Effector memory CD4-positive, alpha-beta T cell (primary cell): ENCODE results near the gene KRT12.

ENCODE experiments used
- DNase-seq, 3 donors: peaks; one replicate each; pipeline ENCODE4 v3.0.0-alpha.2; 2020
- H3K27ac ChIP-seq: 2 replicates; pipeline ENCODE4 v1.7.0; 2013; ENCODE audit warnings: mild to moderate bottlenecking, low read length, moderate library complexity; ENCODE audit not compliant: insufficient read depth, poor library complexity, severe bottlenecking
- H3K27me3 ChIP-seq: replicated peaks from 2 replicates; pipeline ENCODE4 v1.7.0; 2013; ENCODE audit warnings: mild to moderate bottlenecking, low read length; ENCODE audit not compliant: insufficient read depth, control insufficient read depth, poor library complexity, severe bottlenecking
- H3K36me3 ChIP-seq: 2 replicates; pipeline ENCODE4 v1.7.0; 2013; ENCODE audit warnings: mild to moderate bottlenecking, low read length, moderate library complexity; ENCODE audit not compliant: control insufficient read depth, insufficient read depth
- H3K4me1 ChIP-seq: 2 replicates; pipeline ENCODE4 v1.7.0; 2013; ENCODE audit warnings: low read length, mild to moderate bottlenecking; ENCODE audit not compliant: control insufficient read depth, insufficient read depth, poor library complexity, severe bottlenecking
- H3K4me3 ChIP-seq: 2 replicates; pipeline ENCODE4 v1.7.0; 2013; ENCODE audit warnings: low read length, low read depth, mild to moderate bottlenecking; ENCODE audit not compliant: insufficient read depth, poor library complexity, severe bottlenecking
- H3K9me3 ChIP-seq: 2 replicates; pipeline ENCODE4 v1.7.0; 2013; ENCODE audit warnings: mild to moderate bottlenecking, low read length, moderate library complexity; ENCODE audit not compliant: control insufficient read depth

Gene KRT12

GRCh38 chr17:40905370-40905769 is 38.3 kb upstream of the KRT12 start:
- no peak overlapping the region for H3K27ac ChIP-seq

GRCh38 chr17:40903129-40903847 is 36.3 kb upstream of the KRT12 start:
- no peak for DNase-seq
- Histone ChIP-seq H3K4me3 (no peak overlapping the region), H3K27ac (no peak overlapping the region)

More at GRCh38 chr17:40905370-40905769, 38.3 kb upstream of the KRT12 start:
- no peak for DNase-seq
- Histone ChIP-seq H3K9me3 (no peaks in the 10 kb centered on the region), H3K4me3 (no peak overlapping the region), H3K36me3 (no peaks in the 10 kb centered on the region), H3K4me1 (no peaks in the 10 kb centered on the region), H3K27me3 (peaks cover 10% of the 10 kb centered on the region)

GRCh38 chr17:40902498-40902897 is 35.5 kb upstream of the KRT12 start:
- peaks cover 4% of the 10 kb centered on the region for H3K27me3 ChIP-seq
- no peak overlapping the region for H3K27ac ChIP-seq
- H3K4me1 ChIP-seq: no peaks in the 10 kb centered on the region
- H3K36me3 ChIP-seq: no peaks in the 10 kb centered on the region
- H3K4me3 ChIP-seq: no peak overlapping the region
- DNase-seq: no peak
- H3K9me3 ChIP-seq: no peaks in the 10 kb centered on the region

More at GRCh38 chr17:40903129-40903847, 36.3 kb upstream of the KRT12 start:
- Histone ChIP-seq H3K27me3 (peaks cover 4% of the 10 kb centered on the region), H3K36me3 (no peaks in the 10 kb centered on the region), H3K4me1 (no peaks in the 10 kb centered on the region), H3K9me3 (no peaks in the 10 kb centered on the region)

GRCh38 chr17:40901981-40902474 is 35.0 kb upstream of the KRT12 start:
- Histone ChIP-seq H3K27ac (no peak overlapping the region), H3K4me1 (no peaks in the 10 kb centered on the region), H3K4me3 (no peak overlapping the region), H3K27me3 (peaks cover 4% of the 10 kb centered on the region), H3K36me3 (no peaks in the 10 kb centered on the region), H3K9me3 (no peaks in the 10 kb centered on the region)
- DNase-seq: no peak

GRCh38 chr17:40900809-40901356 is 33.9 kb upstream of the KRT12 start:
- Histone ChIP-seq H3K36me3 (no peaks in the 10 kb centered on the region), H3K4me1 (no peaks in the 10 kb centered on the region), H3K4me3 (no peak overlapping the region), H3K9me3 (no peaks in the 10 kb centered on the region), H3K27ac (no peak overlapping the region), H3K27me3 (no peaks in the 10 kb centered on the region)
- DNase-seq: no peak

GRCh38 chr17:40896916-40897455 is 30.0 kb upstream of the KRT12 start:
- Histone ChIP-seq H3K4me1 (no peaks in the 10 kb centered on the region), H3K4me3 (no peak overlapping the region), H3K9me3 (no peaks in the 10 kb centered on the region), H3K36me3 (no peaks in the 10 kb centered on the region), H3K27me3 (no peaks in the 10 kb centered on the region), H3K27ac (no peak overlapping the region)
- no peak for DNase-seq

GRCh38 chr17:40895106-40895730 is 28.2 kb upstream of the KRT12 start:
- Histone ChIP-seq H3K9me3 (no peaks in the 10 kb centered on the region), H3K4me1 (no peaks in the 10 kb centered on the region), H3K36me3 (no peaks in the 10 kb centered on the region), H3K27me3 (no peaks in the 10 kb centered on the region), H3K4me3 (no peak overlapping the region), H3K27ac (no peak overlapping the region)
- DNase-seq: no peak

- Histone ChIP-seq H3K4me1 (no peaks in the 10 kb centered on the region), H3K27me3 (no peaks in the 10 kb centered on the region), H3K36me3 (no peaks in the 10 kb centered on the region), H3K9me3 (no peaks in the 10 kb centered on the region), H3K27ac (no peak overlapping the region), H3K4me3 (no peak overlapping the region)
- no peak for DNase-seq
Measured at GRCh38 chr17:40888196-40888720, 21.2 kb upstream of the KRT12 start.

- no peaks in the 10 kb centered on the region for H3K9me3 ChIP-seq
- H3K4me1 ChIP-seq: no peaks in the 10 kb centered on the region
- no peaks in the 10 kb centered on the region for H3K27me3 ChIP-seq
- no peak overlapping the region for H3K27ac ChIP-seq
- H3K4me3 ChIP-seq: no peak overlapping the region
- H3K36me3 ChIP-seq: no peaks in the 10 kb centered on the region
- DNase-seq: no peak
Measured at GRCh38 chr17:40886090-40886489, 19.1 kb upstream of the KRT12 start.
